SIG-M5 (cell line): ENCODE data around the gene DNA2.

ENCODE experiments used
- DNase-seq: peaks from one replicate; lab custom pipeline; 2025; lab: John Stamatoyannopoulos, UW

DNA2 gene

DNA sequence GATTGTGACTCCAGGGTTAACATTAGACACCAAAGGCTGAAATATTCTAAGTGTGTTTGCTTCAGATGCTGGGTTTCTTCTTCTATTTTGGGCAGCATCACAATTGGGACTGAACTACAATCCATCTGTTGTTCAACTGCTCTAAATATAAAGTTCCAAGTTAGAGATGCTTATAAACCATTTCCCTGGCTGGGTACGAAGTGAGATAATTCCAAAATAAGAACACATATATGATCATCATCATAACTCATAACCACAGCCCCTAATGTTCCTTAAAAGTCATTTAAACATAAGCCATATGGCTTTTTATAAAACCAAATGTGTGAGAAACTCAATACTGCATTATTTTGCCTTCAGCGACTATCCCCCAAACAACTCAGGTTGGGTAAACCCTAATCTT is 28.8 kb downstream of the DNA2 start:
- DNase-seq = no peak

DNA sequence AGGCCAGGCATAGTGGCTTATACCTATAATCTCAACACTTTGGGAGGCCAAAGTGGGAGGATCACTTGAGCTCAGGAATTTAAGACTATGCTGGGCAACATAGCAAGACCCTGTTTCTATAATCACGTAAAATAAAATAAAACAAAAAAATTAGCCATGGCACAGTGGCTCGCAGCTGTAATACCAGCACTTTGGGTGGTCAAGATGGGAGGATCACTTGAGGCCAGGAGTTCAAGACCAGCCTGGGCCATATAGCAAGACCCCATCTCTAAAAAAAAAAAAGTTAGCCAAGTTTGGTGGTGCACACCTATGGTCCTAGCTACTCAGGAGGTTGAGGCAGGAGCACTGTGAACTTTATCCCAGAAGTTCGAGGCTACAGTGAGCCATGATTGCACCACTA is 30.9 kb downstream of the DNA2 start:
- DNase-seq = no peak

DNA sequence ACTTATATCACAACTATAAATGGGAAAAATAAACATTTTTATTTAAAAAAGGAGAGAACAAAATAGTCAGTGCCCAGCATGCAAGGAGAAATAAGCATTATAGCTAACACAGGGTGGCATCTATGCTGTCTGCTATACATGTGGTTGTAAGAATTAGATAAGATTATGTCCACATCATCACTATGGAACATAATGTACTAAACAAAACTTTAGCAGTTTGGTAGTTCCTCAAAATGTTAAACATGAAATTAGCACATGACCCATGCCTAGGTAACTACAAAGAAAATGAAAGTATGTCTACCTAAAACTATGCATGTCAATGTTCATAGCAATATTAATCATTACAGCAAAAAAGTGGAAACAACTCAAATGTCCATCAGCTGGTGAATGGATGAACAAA is 36.0 kb downstream of the DNA2 start:
- DNase-seq = no peak

DNA sequence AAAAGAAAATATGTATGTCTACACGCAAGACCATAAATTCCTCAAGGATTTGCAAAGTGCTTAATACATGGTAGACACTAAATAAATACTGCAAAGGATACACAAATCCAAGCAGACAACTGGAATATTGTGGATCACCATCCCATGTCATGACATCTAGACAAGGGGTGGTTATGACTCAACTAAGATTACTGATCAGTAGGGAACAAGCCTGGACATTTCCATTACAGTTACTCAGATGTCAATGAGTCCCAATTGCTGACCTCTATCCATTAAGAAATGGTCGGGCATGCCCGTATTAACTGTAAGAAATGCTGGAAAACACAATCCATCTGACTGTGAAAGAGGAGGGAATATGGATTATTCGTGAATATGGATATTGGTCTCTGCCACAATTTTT is 37.1 kb downstream of the DNA2 start:
- DNase-seq = no peak

DNA sequence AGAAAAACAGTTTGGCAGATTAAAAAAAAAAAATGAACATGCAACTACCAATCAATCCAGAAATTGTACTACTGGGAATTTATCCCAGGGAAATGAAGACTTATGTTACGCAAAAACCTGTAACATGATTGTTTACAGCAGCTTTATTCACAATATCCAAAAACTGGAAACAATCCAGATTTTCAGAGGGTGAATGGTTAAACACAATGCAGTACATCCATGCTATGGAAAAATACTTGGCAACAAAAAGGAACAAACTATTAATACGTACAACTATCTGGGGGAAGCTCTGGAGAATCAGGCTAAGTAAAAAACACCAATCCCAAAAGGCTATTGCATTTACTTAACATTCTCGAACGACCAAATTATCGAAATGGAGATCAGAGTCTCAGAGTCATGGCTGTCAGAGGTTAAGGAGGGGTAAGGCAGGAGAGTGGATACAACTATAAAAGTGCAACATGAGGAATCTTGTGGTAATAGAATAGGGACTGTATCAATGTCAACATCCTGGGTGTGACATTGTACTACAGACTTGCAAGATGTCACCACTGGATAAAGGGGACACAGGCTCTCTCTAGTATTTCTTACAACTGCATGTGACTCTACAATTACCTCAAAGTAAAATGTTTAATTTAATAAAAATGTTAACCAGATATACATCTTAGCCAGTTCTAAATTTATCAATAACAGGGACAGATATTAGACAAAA is 43.2 kb downstream of the DNA2 start:
- no peak for DNase-seq

- DNase-seq = no peak
These were observed 47.2 kb downstream of the DNA2 start for GRCh38 chr10:68424454-68425014.

DNA sequence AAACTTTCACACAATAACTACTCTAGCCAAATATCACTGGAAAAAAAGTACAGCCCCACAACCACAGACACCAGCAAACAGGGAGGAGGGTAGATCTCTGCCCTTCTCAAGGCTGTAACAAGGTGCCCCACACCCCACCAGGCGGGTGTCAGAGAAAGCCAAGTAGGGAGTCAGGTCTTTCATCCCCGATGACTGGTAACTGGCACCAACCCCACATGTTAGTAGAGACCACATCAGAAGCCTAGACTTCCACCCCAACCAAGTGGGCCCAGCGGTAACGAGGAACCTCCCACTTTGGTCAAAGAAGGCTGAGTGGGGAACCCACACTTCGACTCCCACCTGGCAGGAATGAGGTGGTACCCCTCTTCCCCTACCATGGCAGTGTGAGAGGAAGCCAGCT is 48.3 kb downstream of the DNA2 start:
- DNase-seq = no peak

GRCh38 chr10:68419376-68419775 is 52.4 kb downstream of the DNA2 start:
- no peak for DNase-seq

- DNase-seq = no peak
These were observed 62.8 kb downstream of the DNA2 start for GRCh38 chr10:68408898-68409518.

DNA sequence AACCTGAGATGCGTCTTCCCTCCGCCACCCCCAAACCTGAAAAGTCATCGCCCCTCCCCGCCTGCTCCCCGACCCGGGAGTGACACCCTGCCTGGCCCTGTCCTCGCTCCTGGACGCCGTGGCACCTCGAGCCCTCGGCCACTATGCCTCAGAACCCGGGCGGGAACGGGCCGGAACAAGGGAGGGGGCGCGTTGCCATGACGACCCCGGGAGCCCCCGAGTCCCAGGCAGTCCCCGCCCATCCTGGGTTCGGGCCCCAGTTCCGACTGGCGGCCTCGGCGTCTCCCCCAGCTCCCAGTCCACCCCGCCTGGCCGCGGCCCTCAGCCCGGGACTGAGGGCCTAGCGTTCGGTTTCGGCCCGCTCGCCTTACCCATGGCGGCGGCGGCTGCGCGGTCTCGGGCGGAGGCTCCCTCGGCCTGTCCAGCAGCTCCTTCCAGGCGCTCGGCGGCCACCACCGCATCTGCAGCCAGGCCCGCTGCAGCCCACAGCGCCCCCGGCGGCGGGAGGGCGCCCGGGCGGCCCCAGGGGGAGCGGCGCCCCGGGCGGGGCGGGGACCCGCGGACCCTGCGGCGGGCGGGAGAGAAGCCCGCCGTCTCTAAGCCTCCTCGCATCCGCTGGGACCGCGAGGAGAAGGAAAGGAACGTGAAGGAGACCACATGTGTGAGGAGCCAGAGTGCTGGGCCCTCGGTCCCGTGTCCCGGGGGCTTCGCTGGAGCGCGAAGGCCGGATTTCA is 64.8 kb downstream of the DNA2 start, which contains the start of gene RUFY2:
TSS of gene RUFY2 (minus strand) at position 463 of the 734 bp plus-strand sequence. CDS start at position 375, 88 bp downstream.
- DNase-seq = no peak

DNA sequence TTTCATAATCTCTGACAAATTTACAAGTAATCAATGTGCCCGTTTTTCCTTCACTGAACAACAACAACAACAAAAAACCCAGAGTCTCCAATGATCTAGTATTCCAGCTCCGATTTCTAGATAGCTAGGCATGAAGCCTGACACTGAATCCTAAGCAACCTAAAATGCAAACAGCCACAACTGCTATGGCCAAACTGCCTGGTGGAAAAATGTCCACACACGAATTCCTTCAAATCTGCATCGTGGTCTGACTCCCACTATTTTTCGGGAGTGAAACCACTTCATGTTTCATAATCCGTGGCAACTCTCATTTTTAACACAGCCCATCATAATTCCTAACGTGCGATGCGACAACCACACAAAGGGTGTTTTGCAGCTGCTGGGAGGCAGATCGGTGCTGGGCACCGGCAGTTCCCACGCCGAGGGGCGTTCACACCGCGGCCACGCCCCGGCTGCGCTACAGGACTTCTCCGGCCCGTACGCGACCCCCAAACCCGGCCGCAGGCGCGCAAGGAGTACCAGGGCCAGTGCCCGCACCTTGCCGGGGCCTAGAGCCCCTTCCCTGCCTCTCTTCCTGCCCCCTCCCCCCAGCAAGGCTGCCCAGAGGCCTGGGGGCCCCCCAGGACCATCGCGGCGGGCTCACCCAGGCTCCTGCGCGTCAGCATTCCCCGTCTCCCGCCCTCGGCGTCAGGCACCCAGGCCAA is 65.5 kb downstream of the DNA2 start:
- no peak for DNase-seq

GRCh38 chr10:68403701-68404100 is 68.1 kb downstream of the DNA2 start:
- DNase-seq = no peak

DNA sequence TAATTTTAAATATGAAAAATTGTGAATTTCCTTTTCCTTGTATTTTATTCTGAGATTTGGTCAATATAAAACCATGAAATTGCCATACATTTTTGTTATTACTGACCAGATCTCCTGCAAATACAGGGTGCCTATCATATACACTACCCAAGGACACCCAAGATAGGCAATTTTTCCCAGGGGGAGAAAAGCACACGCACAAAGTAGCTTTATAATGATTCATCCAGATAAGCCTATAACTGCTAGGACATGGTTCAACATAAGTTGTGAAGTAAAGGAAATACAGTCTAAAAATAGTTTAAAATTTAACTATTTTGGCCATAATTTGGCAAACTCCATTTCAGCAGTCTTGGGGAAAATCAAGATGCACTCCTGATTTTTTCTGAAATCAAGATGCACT is 69.5 kb downstream of the DNA2 start:
- no peak for DNase-seq

DNA sequence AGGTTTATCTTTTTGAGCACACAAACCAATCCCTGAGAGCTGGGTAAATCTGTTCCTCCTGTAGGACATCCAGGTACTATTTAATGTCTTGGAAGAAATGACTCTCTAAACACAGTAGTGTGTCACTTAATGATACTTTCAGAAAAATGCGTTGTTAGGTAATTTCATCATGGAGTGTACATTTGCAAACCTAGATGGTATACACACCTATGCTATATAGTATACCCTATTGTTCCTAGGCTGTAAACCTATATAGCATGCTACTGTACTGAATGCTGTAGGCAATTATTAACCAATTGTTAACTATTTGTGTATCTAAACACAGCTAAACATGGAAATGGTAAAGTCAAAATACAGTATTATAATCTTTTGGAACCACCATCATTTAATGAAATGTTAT is 74.8 kb downstream of the DNA2 start:
- no peak for DNase-seq

DNA sequence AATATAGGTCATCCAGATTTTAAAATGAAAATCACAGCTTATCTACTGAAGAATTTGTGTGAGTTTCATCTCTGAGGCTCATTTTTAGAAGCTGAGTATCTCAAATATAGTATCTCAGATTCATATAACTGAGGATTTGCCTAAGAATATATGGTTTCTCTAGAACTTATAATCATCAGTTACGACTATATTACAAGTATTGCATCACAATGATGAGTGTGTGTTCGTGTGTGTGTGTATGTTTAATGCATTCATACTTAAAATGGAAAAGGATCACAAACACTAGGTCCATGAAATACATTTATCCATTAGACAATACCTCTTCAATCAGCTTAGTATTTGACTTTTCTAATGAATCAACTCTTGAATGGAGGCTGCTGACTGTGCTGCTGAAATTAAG is 86.0 kb downstream of the DNA2 start:
- no peak for DNase-seq

DNA sequence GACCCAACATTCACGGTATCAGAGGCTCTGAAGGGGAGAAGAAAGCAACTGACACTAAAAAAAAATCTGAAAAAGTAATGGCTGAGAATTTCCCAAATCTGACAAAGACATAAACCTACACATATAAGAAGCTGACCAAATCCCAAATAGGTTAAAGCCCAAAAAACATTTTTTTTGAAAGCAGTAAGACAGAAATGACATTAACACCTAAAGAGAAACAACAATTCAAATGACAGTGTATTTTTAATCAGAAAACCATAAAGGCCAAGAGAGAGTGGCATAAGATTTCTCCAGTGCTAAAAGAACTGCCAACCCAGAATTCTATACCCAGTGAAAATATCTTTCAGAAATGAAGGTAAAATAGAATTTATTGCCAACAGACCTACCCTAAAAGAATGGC is 100.2 kb downstream of the DNA2 start:
- DNase-seq = no peak

GRCh38 chr10:68367121-68367520 is 104.7 kb downstream of the DNA2 start:
- no peak for DNase-seq

GRCh38 chr10:68366600-68366999 is 105.2 kb downstream of the DNA2 start:
- no peak for DNase-seq

DNA sequence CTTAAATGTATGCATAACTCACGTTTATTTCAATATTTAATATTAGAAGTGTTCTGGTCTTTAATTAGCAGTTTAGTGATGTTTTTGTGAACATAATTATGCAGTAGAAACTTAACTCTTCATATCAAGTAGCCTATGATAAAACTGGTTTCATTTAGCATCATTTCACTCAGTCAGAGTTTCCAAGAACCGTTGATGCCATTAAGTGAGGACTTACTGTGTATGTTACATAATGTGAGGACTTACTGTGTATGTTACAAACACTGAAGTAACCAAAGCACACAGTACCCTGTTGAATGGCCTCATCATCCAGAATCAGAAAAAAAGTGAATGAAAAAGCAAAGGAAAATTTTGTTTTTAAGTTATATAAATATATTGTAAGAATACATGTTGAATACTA is 106.2 kb downstream of the DNA2 start:
- DNase-seq = no peak

GRCh38 chr10:68364101-68364886 is 107.5 kb downstream of the DNA2 start:
- DNase-seq = no peak
